HEK293 (cell line): ENCODE data around the gene ARID3B.

Experiments used
- HOXC10 ChIP-seq: sonication (generic); formaldehyde crosslinking; IDR thresholded peaks from 2 replicates; pipeline ENCODE4 v1.8.1; 2023; ENCODE audit warnings: mild to moderate bottlenecking, missing genetic modification reagents
- TCF7L2 ChIP-seq: IDR thresholded peaks from 2 replicates; pipeline ENCODE4 v1.6.1; 2011; ENCODE audit warnings: low read depth, mild to moderate bottlenecking, inconsistent platforms, low read length, moderate library complexity, borderline replicate concordance
- TRIM28 ChIP-seq: IDR thresholded peaks from 2 replicates; pipeline ENCODE4 v1.6.1; 2011; ENCODE audit warnings: low read length, control low read depth, borderline replicate concordance
- ZFP3 ChIP-seq: fragments of 450-650 bp; formaldehyde crosslinking; IDR thresholded peaks from 2 replicates; pipeline ENCODE4 v1.5.1; 2016; ENCODE audit warnings: low read depth, missing biosample characterization, missing genetic modification characterization
- ZNF140 ChIP-seq: fragments of 450-650 bp; formaldehyde crosslinking; IDR thresholded peaks from 2 replicates; pipeline ENCODE4 v1.5.1; 2016; ENCODE audit warnings: missing biosample characterization, missing genetic modification characterization
- ZNF2 ChIP-seq: fragments of 450-650 bp; formaldehyde crosslinking; IDR thresholded peaks from 2 replicates; pipeline ENCODE4 v1.5.1; 2016; ENCODE audit warnings: missing biosample characterization, missing genetic modification characterization
- ZNF239 ChIP-seq: fragments of 450-650 bp; formaldehyde crosslinking; IDR thresholded peaks from 2 replicates; pipeline ENCODE4 v1.5.1; 2016; ENCODE audit warnings: missing biosample characterization, missing genetic modification characterization
- ZNF548 ChIP-seq: fragments of 450-650 bp; formaldehyde crosslinking; IDR thresholded peaks from 2 replicates; pipeline ENCODE4 v1.5.1; 2016; ENCODE audit warnings: missing biosample characterization, missing genetic modification characterization
- ZNF701 ChIP-seq: fragments of 450-650 bp; formaldehyde crosslinking; IDR thresholded peaks from 2 replicates; pipeline ENCODE4 v1.5.1; 2016; ENCODE audit warnings: missing biosample characterization, missing genetic modification characterization
- ZXDB ChIP-seq: fragments of 450-650 bp; formaldehyde crosslinking; IDR thresholded peaks from 2 replicates; pipeline ENCODE4 v1.5.1; 2016; ENCODE audit warnings: missing biosample characterization, missing genetic modification characterization
- TF ChIP-seq, protein P1 (sequence below): fragments of 450-650 bp; formaldehyde crosslinking; IDR thresholded peaks from 2 replicates; pipeline ENCODE4 v1.5.1; 2016; ENCODE audit warnings: missing biosample characterization, missing genetic modification characterization
- TF ChIP-seq, protein P2 (sequence below): IDR thresholded peaks from 2 replicates; pipeline ENCODE4 v1.6.1; 2011; ENCODE audit warnings: mild to moderate bottlenecking, low read depth, low read length, borderline replicate concordance
- TF ChIP-seq, protein P3 (sequence below): fragments of 450-650 bp; formaldehyde crosslinking; IDR thresholded peaks from 2 replicates; pipeline ENCODE4 v1.5.1; 2016; ENCODE audit warnings: missing biosample characterization, missing genetic modification characterization

DNA sequence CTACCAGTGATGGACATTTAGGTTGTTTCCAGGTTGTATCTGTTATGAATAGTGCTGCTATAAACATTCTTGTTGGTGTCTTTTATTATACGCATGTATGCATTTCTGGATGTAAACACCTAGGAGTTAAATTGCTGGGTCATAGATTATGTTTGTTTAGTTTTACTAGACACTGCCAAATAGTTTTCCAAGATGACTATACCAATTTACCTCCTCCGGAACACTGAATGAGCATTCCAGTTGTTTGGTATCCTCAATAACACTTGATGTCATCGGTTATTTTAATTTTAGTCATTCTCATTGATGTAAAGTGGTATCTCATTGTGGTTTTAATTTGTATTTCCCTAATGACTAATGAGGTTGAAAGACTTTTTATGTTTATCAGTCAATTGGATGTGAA lies 36.6 kb upstream of the ARID3B start:
- TF ChIP-seq ZFP3 (tag by site-specific recombination) (no peak), TRIM28 (no peak), ZXDB (tag by site-specific recombination) (no peak), TCF7L2 (no peak), ZNF701 (tag by site-specific recombination) (no peak), HOXC10 (CRISPR knock-in tag) (no peak), ZNF2 (no peak), ZNF239 (tag by site-specific recombination) (no peak), ZNF140 (tag by site-specific recombination) (no peak), ZNF548 (tag by site-specific recombination) (no peak)
- TF ChIP-seq, protein P1, sequence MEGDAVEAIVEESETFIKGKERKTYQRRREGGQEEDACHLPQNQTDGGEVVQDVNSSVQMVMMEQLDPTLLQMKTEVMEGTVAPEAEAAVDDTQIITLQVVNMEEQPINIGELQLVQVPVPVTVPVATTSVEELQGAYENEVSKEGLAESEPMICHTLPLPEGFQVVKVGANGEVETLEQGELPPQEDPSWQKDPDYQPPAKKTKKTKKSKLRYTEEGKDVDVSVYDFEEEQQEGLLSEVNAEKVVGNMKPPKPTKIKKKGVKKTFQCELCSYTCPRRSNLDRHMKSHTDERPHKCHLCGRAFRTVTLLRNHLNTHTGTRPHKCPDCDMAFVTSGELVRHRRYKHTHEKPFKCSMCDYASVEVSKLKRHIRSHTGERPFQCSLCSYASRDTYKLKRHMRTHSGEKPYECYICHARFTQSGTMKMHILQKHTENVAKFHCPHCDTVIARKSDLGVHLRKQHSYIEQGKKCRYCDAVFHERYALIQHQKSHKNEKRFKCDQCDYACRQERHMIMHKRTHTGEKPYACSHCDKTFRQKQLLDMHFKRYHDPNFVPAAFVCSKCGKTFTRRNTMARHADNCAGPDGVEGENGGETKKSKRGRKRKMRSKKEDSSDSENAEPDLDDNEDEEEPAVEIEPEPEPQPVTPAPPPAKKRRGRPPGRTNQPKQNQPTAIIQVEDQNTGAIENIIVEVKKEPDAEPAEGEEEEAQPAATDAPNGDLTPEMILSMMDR (tag by site-specific recombination): no peak
- TF ChIP-seq, protein P2, sequence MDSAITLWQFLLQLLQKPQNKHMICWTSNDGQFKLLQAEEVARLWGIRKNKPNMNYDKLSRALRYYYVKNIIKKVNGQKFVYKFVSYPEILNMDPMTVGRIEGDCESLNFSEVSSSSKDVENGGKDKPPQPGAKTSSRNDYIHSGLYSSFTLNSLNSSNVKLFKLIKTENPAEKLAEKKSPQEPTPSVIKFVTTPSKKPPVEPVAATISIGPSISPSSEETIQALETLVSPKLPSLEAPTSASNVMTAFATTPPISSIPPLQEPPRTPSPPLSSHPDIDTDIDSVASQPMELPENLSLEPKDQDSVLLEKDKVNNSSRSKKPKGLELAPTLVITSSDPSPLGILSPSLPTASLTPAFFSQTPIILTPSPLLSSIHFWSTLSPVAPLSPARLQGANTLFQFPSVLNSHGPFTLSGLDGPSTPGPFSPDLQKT: no peak
- TF ChIP-seq, protein P3, sequence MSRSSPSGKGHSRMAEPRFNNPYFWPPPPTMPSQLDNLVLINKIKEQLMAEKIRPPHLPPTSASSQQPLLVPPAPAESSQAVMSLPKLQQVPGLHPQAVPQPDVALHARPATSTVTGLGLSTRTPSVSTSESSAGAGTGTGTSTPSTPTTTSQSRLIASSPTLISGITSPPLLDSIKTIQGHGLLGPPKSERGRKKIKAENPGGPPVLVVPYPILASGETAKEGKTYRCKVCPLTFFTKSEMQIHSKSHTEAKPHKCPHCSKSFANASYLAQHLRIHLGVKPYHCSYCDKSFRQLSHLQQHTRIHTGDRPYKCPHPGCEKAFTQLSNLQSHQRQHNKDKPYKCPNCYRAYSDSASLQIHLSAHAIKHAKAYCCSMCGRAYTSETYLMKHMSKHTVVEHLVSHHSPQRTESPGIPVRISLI: no peak
